HepG2 (cell line): Measurements from ENCODE around the gene IMPG2.

Source experiments
- BRCA1 ChIP-seq: sonication (generic); formaldehyde crosslinking; IDR thresholded peaks from 2 replicates; pipeline ENCODE4 v1.4.0; 2020; ENCODE audit warnings: missing genetic modification reagents
- CBFB ChIP-seq: sonication (generic); formaldehyde crosslinking; IDR thresholded peaks from 2 replicates; pipeline ENCODE4 v1.4.0; 2020; ENCODE audit warnings: missing genetic modification reagents
- FOXJ3 ChIP-seq: sonication (generic); formaldehyde crosslinking; IDR thresholded peaks from 2 replicates; pipeline ENCODE4 v1.4.0; 2020; ENCODE audit warnings: missing genetic modification reagents, mild to moderate bottlenecking, borderline replicate concordance
- FOXP4 ChIP-seq: sonication (generic); formaldehyde crosslinking; IDR thresholded peaks from 2 replicates; pipeline ENCODE4 v1.4.0; 2020; ENCODE audit warnings: missing genetic modification reagents
- KDM1A ChIP-seq: IDR thresholded peaks from 2 replicates; pipeline ENCODE4 v1.6.1; 2016; ENCODE audit warnings: missing compliant biosample characterization
- POLR2AphosphoS5 ChIP-seq: IDR thresholded peaks from 2 replicates; pipeline ENCODE4 v1.6.1; 2012; ENCODE audit warnings: low read depth, low read length
- ZNF280B ChIP-seq: sonication (generic); formaldehyde crosslinking; IDR thresholded peaks from 2 replicates; pipeline ENCODE4 v1.5.0; 2020; ENCODE audit warnings: missing genetic modification reagents, mild to moderate bottlenecking, borderline replicate concordance
- ZNF292 ChIP-seq: sonication (generic); formaldehyde crosslinking; IDR thresholded peaks from 2 replicates; pipeline ENCODE4 v1.8.1; 2022; ENCODE audit warnings: mild to moderate bottlenecking, low read depth, missing genetic modification reagents, borderline replicate concordance

DNA sequence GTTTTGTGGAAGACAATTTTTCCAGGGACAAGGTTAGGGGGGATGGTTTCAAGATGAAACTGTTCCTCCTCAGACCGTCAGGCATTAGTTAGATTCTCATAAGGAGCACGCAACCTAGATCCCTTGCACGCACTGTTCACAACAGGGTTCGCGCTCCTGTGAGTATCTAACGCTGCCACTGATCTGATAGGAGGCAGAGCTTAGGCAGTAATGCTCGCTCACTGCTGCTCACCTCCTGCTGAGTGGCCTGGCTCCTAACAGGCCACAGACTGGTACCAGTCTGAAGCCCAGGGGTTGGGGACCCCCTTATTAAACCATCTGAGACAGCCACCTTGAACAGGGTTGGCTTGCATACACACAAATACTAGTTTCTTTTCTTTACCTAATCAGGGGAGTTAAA, 13.5 kb upstream of the IMPG2 start:
- TF ChIP-seq FOXJ3 (CRISPR knock-in tag) (no peak), POLR2AphosphoS5 (no peak), BRCA1 (no peak), ZNF292 (CRISPR knock-in tag) (no peak), FOXP4 (CRISPR knock-in tag) (no peak), ZNF280B (no peak), KDM1A (no peak), CBFB (CRISPR knock-in tag) (no peak)
